VCaP (cell line): ENCODE data around the gene FARS2.

Source experiments
- H3K27ac ChIP-seq: fragments of 450-650 bp; 2 replicates; pipeline ENCODE4 v1.5.1; 2017
- CTCF ChIP-seq: fragments of 450-650 bp; conservative IDR thresholded peaks from 2 replicates; pipeline ENCODE4 v1.5.1; 2017; ENCODE audit warnings: mild to moderate bottlenecking, moderate library complexity

Gene FARS2

GRCh38 chr6:5238336-5238735, 23.0 kb upstream of the FARS2 start:
- TF ChIP-seq CTCF, result no peak
- H3K27ac ChIP-seq, result no peak overlapping the region

GRCh38 chr6:5241252-5241651, 20.1 kb upstream of the FARS2 start:
- no peak overlapping the region for H3K27ac ChIP-seq
- TF ChIP-seq CTCF, result no peak

GRCh38 chr6:5243069-5243468, 18.2 kb upstream of the FARS2 start:
- TF ChIP-seq CTCF, result no peak

GRCh38 chr6:5246141-5247097, 14.9 kb upstream of the FARS2 start:
- TF ChIP-seq CTCF, result no peak
- H3K27ac ChIP-seq, result no peak overlapping the region

More at GRCh38 chr6:5243069-5243468, 18.2 kb upstream of the FARS2 start:
- H3K27ac ChIP-seq, result no peak overlapping the region

GRCh38 chr6:5247201-5247600, 14.1 kb upstream of the FARS2 start:
- no peak for TF ChIP-seq CTCF

GRCh38 chr6:5248302-5249098, 12.8 kb upstream of the FARS2 start:
- H3K27ac ChIP-seq, result no peak overlapping the region
- no peak for TF ChIP-seq CTCF

More at GRCh38 chr6:5247201-5247600, 14.1 kb upstream of the FARS2 start:
- no peak overlapping the region for H3K27ac ChIP-seq

- TF ChIP-seq CTCF, result no peak
- no peak overlapping the region for H3K27ac ChIP-seq
These were observed 11.7 kb upstream of the FARS2 start for GRCh38 chr6:5249451-5250122.
